ENCODE measurements around the gene MYBPC3.
"Not testable (repeated sequence)": the region's sequence is repeated elsewhere in the genome, so short reads cannot be mapped to it uniquely, and the experiment has no call there.

The MYBPC3 gene

DNA sequence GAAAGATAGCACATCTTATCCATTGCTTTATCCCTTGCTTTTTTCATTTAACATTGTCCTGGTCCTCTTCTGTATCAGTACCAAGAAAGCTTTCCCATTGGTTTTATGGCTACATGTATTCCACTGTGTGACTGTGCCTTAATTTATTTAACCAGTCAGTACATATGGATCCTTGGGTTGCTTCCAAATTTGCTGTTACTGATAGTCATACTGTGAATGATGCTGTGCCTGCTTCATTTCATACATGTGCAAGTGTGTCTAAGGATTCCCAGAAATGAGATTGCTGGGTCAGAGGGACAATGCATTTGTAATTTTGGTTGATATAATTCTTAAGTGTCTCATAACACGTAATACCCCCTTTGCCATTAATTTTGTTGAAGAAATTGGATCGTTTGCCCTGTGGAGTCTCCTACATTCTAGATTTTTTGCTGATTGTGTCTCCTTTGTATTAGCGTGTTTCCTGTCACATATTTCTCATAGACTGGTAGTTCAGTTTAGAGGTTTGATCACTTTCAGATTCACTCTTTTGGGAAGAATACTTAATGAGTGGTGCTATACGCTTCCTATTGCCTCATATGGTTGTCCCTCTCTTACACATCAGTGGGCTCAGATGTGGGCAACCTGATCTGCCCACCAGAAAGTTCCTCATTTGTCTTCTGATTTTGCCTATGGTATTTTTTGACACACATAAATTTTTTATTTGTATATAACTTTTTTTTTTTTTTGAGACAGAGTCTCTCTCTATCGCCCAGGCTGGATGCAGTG is 35.3 kb downstream of the MYBPC3 start:
- DNase-seq (ENCODE audit: low read depth) = no peak
- no peak overlapping the region for H3K4me3 ChIP-seq (ENCODE audit: low read depth, low read length)
- in situ Hi-C loops (cut with HindIII; ENCODE audit: low sequenced_read_pairs) = no loop called here
- TF ChIP-seq, protein P1, sequence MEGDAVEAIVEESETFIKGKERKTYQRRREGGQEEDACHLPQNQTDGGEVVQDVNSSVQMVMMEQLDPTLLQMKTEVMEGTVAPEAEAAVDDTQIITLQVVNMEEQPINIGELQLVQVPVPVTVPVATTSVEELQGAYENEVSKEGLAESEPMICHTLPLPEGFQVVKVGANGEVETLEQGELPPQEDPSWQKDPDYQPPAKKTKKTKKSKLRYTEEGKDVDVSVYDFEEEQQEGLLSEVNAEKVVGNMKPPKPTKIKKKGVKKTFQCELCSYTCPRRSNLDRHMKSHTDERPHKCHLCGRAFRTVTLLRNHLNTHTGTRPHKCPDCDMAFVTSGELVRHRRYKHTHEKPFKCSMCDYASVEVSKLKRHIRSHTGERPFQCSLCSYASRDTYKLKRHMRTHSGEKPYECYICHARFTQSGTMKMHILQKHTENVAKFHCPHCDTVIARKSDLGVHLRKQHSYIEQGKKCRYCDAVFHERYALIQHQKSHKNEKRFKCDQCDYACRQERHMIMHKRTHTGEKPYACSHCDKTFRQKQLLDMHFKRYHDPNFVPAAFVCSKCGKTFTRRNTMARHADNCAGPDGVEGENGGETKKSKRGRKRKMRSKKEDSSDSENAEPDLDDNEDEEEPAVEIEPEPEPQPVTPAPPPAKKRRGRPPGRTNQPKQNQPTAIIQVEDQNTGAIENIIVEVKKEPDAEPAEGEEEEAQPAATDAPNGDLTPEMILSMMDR (IDR thresholded peaks at IDR 0.05; ENCODE audit: low read depth, low read length, missing control alignments) = no peak

DNA sequence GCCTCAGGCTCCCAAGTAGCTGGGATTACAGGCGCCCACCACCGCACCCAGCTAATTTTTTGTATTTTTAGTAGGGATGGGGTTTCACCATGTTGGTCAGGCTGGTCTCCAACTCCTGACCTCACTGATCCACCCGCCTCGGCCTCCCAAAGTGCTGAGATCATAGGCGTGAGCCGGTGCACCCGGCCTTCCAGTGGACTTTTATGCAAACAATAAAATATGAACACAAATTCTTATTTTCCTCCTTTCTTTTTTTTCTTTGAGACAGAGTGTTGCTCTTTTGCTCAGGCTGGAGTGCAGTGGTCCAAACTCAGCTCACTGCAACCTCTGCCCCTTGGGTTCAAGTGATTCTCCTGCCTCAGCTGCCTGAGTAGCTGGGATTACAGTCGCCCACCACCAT is 36.0 kb downstream of the MYBPC3 start:
- in situ Hi-C loops (cut with HindIII; ENCODE audit: low sequenced_read_pairs); H3K4me3 ChIP-seq (ENCODE audit: low read depth, low read length); DNase-seq (ENCODE audit: low read depth): not testable (repeated sequence)

DNA sequence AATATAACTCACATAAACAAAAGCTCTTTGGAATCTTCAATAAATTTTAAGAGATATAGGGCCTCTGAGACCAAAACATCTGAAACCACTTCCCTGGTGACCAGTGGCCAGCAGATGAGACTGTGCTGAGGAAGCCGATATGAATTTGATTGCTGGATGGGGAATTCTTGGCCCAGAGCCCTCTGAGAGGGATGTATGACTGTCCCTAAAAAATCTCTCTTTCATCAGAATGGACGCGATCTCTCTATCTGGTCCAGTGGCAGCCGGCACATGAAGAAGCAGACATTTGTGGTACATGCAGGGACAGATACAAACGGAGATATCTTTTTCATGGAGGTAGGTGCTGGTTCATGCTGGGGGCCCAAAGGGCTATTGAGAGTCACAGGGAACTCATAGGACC is 37.5 kb downstream of the MYBPC3 start:
- DNase-seq (ENCODE audit: low read depth) = no peak
- H3K4me3 ChIP-seq (ENCODE audit: low read depth, low read length) = no peak overlapping the region
- TF ChIP-seq, protein P1 (IDR thresholded peaks at IDR 0.05; ENCODE audit: low read depth, low read length, missing control alignments) = no peak
- in situ Hi-C loops (cut with HindIII; ENCODE audit: low sequenced_read_pairs) = no loop called here

DNA sequence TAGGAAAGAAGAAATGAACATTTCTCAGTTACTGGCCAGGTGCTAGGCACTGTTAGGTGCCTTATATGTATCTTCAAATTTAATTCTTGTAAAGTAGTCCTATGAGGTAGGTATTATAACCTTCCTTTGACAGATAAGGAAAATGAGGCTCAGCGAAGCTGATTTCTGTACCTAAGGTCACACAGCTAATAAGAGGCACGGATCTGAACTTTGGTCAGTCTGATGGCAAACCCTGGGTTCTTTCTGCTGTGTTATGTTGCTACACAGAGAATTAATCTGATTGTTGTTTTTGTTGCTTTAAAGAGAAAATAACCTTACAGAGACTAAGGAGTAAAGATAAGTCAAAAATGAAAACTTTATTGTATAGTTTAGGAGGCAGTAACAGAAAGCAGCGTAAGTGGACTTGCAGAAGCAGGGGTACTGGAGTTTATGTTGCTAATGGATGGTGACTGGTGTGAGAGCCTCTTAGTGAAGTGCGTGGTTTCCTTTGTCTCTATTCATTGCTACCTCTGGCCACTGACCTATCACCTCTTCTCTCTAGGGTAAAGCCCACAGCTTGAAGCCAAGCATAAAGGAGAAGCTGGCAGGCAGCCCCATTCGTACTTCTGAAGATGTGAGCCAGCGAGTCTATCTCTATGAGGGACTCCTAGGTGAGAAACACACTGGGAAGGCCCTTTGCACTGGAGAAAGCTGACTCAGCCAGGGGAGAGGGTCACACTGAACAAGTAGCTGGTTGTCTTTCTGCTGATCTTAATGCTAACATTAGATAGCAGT is 44.3 kb downstream of the MYBPC3 start:
- DNase-seq (ENCODE audit: low read depth) = no peak
- H3K4me3 ChIP-seq (ENCODE audit: low read depth, low read length) = no peak overlapping the region
- in situ Hi-C loops (cut with HindIII; ENCODE audit: low sequenced_read_pairs) = no loop called here
- TF ChIP-seq, protein P1 (IDR thresholded peaks at IDR 0.05; ENCODE audit: low read depth, low read length, missing control alignments) = no peak

DNA sequence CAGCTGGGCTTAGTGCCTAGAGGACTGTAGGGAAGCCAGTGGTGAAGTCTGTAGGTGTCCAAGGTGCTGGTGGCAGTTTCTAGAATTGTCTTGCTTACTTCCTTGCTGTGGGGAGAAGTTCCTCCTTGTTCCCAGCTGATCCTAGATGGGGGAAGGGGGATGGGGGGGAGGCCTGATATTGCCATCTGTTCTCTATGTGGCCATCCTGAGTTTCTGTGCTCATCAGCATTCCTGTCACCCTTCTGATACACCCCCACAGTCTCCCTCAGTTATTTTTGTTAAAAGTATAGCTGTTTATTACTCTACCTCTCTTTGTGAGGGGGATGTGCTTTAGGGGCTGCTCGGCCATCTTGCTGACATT is 46.0 kb downstream of the MYBPC3 start:
- H3K4me3 ChIP-seq (ENCODE audit: low read depth, low read length) = no peak overlapping the region
- TF ChIP-seq, protein P1 (IDR thresholded peaks at IDR 0.05; ENCODE audit: low read depth, low read length, missing control alignments) = no peak
- DNase-seq (ENCODE audit: low read depth) = no peak
- in situ Hi-C loops (cut with HindIII; ENCODE audit: low sequenced_read_pairs) = no loop called here

DNA sequence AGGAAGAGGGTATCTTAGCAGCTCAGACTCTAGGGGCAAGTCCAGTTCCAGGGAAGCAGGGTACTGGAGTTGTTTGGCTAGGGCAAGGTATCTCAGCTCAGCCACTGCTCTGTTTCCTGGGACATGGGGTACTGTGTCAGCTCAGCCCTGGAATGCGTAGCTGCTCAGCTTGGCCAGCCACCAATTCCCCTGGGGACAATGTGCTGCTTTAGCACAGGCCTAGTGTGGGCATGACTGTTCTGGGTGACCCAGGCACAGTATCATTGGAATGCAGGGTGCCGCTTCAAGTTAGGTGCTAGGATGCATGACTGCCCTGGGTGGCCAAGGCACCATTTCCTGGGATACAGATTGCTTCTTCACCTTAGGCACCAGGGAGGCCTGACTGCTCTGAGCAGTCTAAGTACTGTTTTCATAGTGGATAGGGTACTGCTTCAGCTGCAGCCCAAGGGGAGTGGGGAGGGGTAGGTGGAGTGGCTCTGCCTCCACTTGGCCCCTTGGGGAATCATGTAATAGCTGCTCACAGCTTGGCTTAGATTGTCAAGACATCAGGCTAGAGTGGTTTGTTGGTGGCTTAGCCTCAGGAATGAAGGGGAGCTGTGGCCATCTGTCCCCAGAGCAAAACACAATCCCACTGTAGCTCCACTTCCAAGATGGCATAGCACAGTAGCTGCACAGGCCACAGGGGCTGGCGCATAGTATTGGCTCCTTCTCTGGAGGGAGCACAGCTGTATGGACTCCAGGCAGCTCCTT is 46.6 kb downstream of the MYBPC3 start:
- TF ChIP-seq, protein P1 (IDR thresholded peaks at IDR 0.05; ENCODE audit: low read depth, low read length, missing control alignments) = no peak
- in situ Hi-C loops (cut with HindIII; ENCODE audit: low sequenced_read_pairs) = no loop called here
- no peak overlapping the region for H3K4me3 ChIP-seq (ENCODE audit: low read depth, low read length)
- no peak for DNase-seq (ENCODE audit: low read depth)
